Epidermal melanocyte (primary cell): ENCODE data around the gene CD69.

ENCODE experiments used
- DNase-seq: peaks from one replicate; pipeline ENCODE4 v3.0.0; 2011; ENCODE audit warnings: low spot score; ENCODE audit not compliant: insufficient read length

The CD69 gene

GRCh38 chr12:9760699-9761418 is at the start of gene CD69:
TSS of gene CD69 (minus strand) at chr12:9760901. CDS start at chr12:9760820, 81 bp downstream.
- DNase-seq, result no peak

GRCh38 chr12:9809866-9810265 is 49.2 kb upstream of the CD69 start:
- DNase-seq, result no peak

- DNase-seq, result no peak
These were observed 48.6 kb upstream of the CD69 start for GRCh38 chr12:9809338-9809737.

GRCh38 chr12:9808504-9808903 is 47.8 kb upstream of the CD69 start:
- no peak for DNase-seq

- no peak for DNase-seq
These were observed 46.0 kb upstream of the CD69 start for GRCh38 chr12:9806714-9807113.

- DNase-seq, result no peak
These were observed 45.2 kb upstream of the CD69 start for GRCh38 chr12:9805883-9806282.

- DNase-seq, result no peak
These were observed 39.3 kb upstream of the CD69 start for GRCh38 chr12:9799961-9800360.

GRCh38 chr12:9797722-9798619 is 37.3 kb upstream of the CD69 start:
- DNase-seq, result no peak

- no peak for DNase-seq
These were observed 36.3 kb upstream of the CD69 start for GRCh38 chr12:9796971-9797370.

- no peak for DNase-seq
These were observed 35.6 kb upstream of the CD69 start for GRCh38 chr12:9796346-9796745.

- no peak for DNase-seq
These were observed 35.2 kb upstream of the CD69 start for GRCh38 chr12:9795945-9796344.

- DNase-seq, result no peak
These were observed 33.9 kb upstream of the CD69 start for GRCh38 chr12:9794484-9795093.

GRCh38 chr12:9793779-9794395 is 33.2 kb upstream of the CD69 start:
- no peak for DNase-seq

GRCh38 chr12:9792961-9793617 is 32.4 kb upstream of the CD69 start:
- no peak for DNase-seq

GRCh38 chr12:9792185-9792900 is 31.6 kb upstream of the CD69 start:
- no peak for DNase-seq

- no peak for DNase-seq
These were observed 26.3 kb upstream of the CD69 start for GRCh38 chr12:9786726-9787717.

- no peak for DNase-seq
These were observed 24.1 kb upstream of the CD69 start for GRCh38 chr12:9784816-9785215.

- no peak for DNase-seq
These were observed 23.6 kb upstream of the CD69 start for GRCh38 chr12:9784326-9784725.
